GM12878 (cell line): Measurements from ENCODE around the gene TOR1AIP1. TPM values are rescaled to one million over a fixed set of nuclear protein-coding genes. Genes with fewer than 3 reads are reported as not detected.
A peak's percentile ranks its signal among the peaks of the same experiment; 100 is the strongest.

Experiments
- CBFB ChIP-seq: IDR thresholded peaks from 2 replicates; pipeline ENCODE4 v1.6.1; 2016; ENCODE audit warnings: antibody characterized with exemption, low read depth
- CHD1 ChIP-seq: IDR thresholded peaks from 2 replicates; pipeline ENCODE4 v1.6.1; 2012; ENCODE audit warnings: low read depth, low read length, improper control_type of control experiment
- DPF2 ChIP-seq: fragments of 450-650 bp; IDR thresholded peaks from 2 replicates; pipeline ENCODE4 v1.6.1; 2017; ENCODE audit warnings: mild to moderate bottlenecking
- EZH2 ChIP-seq: IDR thresholded peaks from 2 replicates; pipeline ENCODE4 v1.6.1; 2012; ENCODE audit warnings: low read depth, mild to moderate bottlenecking, control low read depth, inconsistent platforms, low read length, borderline replicate concordance; ENCODE audit not compliant: control insufficient read depth
- GATAD2B ChIP-seq: fragments of 450-650 bp; conservative IDR thresholded peaks from 2 replicates; pipeline ENCODE4 v1.6.1; 2017; ENCODE audit warnings: low read depth, mild to moderate bottlenecking, moderate library complexity
- IKZF1 ChIP-seq: fragments of 450-650 bp; conservative IDR thresholded peaks from 2 replicates; pipeline ENCODE4 v1.6.1; 2017; ENCODE audit warnings: antibody characterized with exemption, mild to moderate bottlenecking
- MYB ChIP-seq: fragments of 150-350 bp; IDR thresholded peaks from 2 replicates; pipeline ENCODE4 v1.6.1; 2014; ENCODE audit warnings: mild to moderate bottlenecking, low read depth, low read length, borderline replicate concordance
- POLR2AphosphoS2 ChIP-seq: IDR thresholded peaks from 2 replicates; pipeline ENCODE4 v1.6.1; 2011; ENCODE audit warnings: low read depth, mild to moderate bottlenecking, low read length, improper control_type of control experiment, moderate library complexity
- RELB ChIP-seq: fragments of 450-650 bp; IDR thresholded peaks from 2 replicates; pipeline ENCODE4 v1.6.1; 2017; ENCODE audit warnings: low read depth, mild to moderate bottlenecking, moderate library complexity
- SKIL ChIP-seq: fragments of 450-650 bp; IDR thresholded peaks from 2 replicates; pipeline ENCODE4 v1.6.1; 2017; ENCODE audit warnings: mild to moderate bottlenecking, low read depth, inconsistent platforms; ENCODE audit not compliant: poor library complexity, severe bottlenecking
- SUZ12 ChIP-seq: fragments of 200-600 bp; sonication (generic); IDR thresholded peaks from one replicate; pipeline ENCODE4 v1.6.1; 2018; ENCODE audit warnings: antibody characterized with exemption, mild to moderate bottlenecking; ENCODE audit not compliant: unreplicated experiment
- TCF7 ChIP-seq: IDR thresholded peaks from 2 replicates; pipeline ENCODE4 v1.6.1; 2014; ENCODE audit warnings: antibody characterized with exemption, borderline replicate concordance
- ZNF274 ChIP-seq: IDR thresholded peaks from one replicate; pipeline ENCODE4 v1.8.0; 2011; ENCODE audit not compliant: insufficient read length, insufficient read depth
- ZSCAN29 ChIP-seq: fragments of 450-650 bp; IDR thresholded peaks from 2 replicates; pipeline ENCODE4 v1.6.1; 2017; ENCODE audit warnings: mild to moderate bottlenecking, moderate library complexity
- polyA plus RNA-seq, 11 experiments: library from polyadenylated mRNA; depleted of rRNA in 4 of 11; unstranded in 6 of 11; stranded (reverse) in 5 of 11; fragments of >200 nt; fragmentation: Nextera tagmentation in 4 of 11; fragmentation: Illumina TruSeq in 1 of 11; extraction: Ambion mirVana in 4 of 11; extraction: Trizol in 1 of 11; gene quantifications; 1 replicate in 1 of 11; 2 replicates in 10 of 11; pipeline versions ENCODE4 v1.2.1 to v1.2.3, GENCODE V29; 2011 to 2016; ENCODE audit warnings: inconsistent platforms in 2 of 11, missing spikeins in 2 of 11, low read depth in 1 of 11
- total RNA-seq, 4 experiments: library from RNA; depleted of rRNA in 3 of 4; stranded (reverse); fragments of >200 nt in 3 of 4; fragmentation: Illumina TruSeq in 1 of 4; extraction: Trizol in 1 of 4; gene quantifications; 2 replicates each; pipeline versions ENCODE4 v1.2.1 to v1.2.3, GENCODE V29; 2013 to 2021
- TF ChIP-seq, protein P1 (sequence below): fragments of 450-650 bp; IDR thresholded peaks from 2 replicates; pipeline ENCODE4 v1.6.1; 2014; ENCODE audit warnings: mild to moderate bottlenecking
- TF ChIP-seq, protein P2 (sequence below): fragments of 450-650 bp; formaldehyde crosslinking; IDR thresholded peaks from 2 replicates; pipeline ENCODE4 v1.4.0; 2022; ENCODE audit warnings: mild to moderate bottlenecking, moderate library complexity
- TF ChIP-seq, protein P3 (sequence below): fragments of 450-650 bp; IDR thresholded peaks from 2 replicates; pipeline ENCODE4 v1.6.1; 2017; ENCODE audit warnings: mild to moderate bottlenecking, moderate library complexity

The TOR1AIP1 gene
- total and polyA plus RNA-seq, 10 of the 15 experiments (the other 5 are each of a cell fraction or from before 2014, with no cell fraction given): 14.8 to 36.0 (median 25.8) TPM

DNA sequence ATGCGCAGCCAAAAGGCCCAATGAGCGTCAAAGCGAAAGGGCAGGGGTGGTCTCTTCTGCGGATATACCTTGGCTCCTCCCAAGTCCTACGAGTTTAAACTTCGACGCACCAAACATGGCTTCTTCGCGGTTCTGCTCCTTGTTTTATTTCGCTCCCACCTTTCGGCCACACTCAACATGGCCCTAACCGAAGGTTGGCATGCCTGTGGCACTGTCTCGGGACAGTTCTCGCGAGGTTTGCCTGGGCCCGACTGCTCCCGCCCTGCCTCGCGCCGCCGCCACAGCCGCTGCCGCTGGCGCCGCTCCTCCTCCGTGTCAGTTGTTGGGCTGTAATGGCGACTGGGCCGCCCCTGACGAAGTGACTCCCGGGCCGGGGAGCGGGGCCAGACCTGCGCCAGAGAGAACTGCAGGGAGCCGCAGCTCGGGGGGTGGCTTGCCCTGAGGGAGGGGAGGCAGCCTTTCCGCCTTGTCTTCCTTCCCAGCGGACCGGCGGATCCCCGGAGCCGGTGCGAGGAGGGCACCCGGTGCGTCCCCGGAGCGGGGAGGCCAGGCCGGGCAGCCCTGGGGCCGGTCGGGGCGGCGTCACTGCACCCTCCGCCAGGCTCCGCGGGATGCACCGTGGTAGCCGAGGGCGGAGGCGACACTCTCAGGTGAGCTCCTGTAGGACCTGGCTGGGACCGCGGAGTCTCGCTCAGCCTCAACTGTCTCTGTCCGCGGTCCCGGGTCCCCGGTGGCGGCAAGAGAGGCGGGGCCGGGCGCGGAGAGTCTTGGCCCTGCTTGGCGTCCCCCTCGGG lies 72.6 kb downstream of the TOR1AIP1 start, which contains the start of gene CEP350 (continued):
- TF ChIP-seq, protein P1, sequence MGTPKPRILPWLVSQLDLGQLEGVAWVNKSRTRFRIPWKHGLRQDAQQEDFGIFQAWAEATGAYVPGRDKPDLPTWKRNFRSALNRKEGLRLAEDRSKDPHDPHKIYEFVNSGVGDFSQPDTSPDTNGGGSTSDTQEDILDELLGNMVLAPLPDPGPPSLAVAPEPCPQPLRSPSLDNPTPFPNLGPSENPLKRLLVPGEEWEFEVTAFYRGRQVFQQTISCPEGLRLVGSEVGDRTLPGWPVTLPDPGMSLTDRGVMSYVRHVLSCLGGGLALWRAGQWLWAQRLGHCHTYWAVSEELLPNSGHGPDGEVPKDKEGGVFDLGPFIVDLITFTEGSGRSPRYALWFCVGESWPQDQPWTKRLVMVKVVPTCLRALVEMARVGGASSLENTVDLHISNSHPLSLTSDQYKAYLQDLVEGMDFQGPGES: no peak
- TF ChIP-seq SUZ12: no peak
- TF ChIP-seq CBFB: peak; percentile 80
- TF ChIP-seq, protein P2, sequence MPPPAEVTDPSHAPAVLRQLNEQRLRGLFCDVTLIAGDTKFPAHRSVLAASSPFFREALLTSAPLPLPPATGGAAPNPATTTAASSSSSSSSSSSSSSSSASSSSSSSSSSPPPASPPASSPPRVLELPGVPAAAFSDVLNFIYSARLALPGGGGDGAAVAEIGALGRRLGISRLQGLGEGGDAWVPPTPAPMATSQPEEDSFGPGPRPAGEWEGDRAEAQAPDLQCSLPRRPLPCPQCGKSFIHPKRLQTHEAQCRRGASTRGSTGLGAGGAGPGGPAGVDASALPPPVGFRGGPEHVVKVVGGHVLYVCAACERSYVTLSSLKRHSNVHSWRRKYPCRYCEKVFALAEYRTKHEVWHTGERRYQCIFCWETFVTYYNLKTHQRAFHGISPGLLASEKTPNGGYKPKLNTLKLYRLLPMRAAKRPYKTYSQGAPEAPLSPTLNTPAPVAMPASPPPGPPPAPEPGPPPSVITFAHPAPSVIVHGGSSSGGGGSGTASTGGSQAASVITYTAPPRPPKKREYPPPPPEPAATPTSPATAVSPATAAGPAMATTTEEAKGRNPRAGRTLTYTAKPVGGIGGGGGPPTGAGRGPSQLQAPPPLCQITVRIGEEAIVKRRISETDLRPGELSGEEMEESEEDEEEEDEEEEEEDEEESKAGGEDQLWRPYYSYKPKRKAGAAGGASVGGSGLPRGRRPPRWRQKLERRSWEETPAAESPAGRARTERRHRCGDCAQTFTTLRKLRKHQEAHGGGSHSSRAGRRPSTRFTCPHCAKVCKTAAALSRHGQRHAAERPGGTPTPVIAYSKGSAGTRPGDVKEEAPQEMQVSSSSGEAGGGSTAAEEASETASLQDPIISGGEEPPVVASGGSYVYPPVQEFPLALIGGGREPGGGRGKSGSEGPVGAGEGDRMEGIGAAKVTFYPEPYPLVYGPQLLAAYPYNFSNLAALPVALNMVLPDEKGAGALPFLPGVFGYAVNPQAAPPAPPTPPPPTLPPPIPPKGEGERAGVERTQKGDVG (CRISPR knock-in tag): no peak
- TF ChIP-seq TCF7: no peak
- TF ChIP-seq ZNF274: no peak
- TF ChIP-seq EZH2: no peak
- TF ChIP-seq, protein P3, sequence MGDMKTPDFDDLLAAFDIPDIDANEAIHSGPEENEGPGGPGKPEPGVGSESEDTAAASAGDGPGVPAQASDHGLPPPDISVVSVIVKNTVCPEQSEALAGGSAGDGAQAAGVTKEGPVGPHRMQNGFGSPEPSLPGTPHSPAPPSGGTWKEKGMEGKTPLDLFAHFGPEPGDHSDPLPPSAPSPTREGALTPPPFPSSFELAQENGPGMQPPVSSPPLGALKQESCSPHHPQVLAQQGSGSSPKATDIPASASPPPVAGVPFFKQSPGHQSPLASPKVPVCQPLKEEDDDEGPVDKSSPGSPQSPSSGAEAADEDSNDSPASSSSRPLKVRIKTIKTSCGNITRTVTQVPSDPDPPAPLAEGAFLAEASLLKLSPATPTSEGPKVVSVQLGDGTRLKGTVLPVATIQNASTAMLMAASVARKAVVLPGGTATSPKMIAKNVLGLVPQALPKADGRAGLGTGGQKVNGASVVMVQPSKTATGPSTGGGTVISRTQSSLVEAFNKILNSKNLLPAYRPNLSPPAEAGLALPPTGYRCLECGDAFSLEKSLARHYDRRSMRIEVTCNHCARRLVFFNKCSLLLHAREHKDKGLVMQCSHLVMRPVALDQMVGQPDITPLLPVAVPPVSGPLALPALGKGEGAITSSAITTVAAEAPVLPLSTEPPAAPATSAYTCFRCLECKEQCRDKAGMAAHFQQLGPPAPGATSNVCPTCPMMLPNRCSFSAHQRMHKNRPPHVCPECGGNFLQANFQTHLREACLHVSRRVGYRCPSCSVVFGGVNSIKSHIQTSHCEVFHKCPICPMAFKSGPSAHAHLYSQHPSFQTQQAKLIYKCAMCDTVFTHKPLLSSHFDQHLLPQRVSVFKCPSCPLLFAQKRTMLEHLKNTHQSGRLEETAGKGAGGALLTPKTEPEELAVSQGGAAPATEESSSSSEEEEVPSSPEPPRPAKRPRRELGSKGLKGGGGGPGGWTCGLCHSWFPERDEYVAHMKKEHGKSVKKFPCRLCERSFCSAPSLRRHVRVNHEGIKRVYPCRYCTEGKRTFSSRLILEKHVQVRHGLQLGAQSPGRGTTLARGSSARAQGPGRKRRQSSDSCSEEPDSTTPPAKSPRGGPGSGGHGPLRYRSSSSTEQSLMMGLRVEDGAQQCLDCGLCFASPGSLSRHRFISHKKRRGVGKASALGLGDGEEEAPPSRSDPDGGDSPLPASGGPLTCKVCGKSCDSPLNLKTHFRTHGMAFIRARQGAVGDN: peak; percentile 23; the same call in 1 of the 2 replicates
- peak; percentile 78 for TF ChIP-seq GATAD2B
- no peak for TF ChIP-seq ZSCAN29
- TF ChIP-seq IKZF1: peak; percentile 91
- TF ChIP-seq CHD1: no peak
- TF ChIP-seq MYB: no peak
- peak; percentile 73; the same call in 1 of the 2 replicates for TF ChIP-seq DPF2
- no peak for TF ChIP-seq SKIL
- peak; percentile 91 for TF ChIP-seq POLR2AphosphoS2
- 0 out of 2 replicates have a peak, but pooled peaks have one; percentile 23 for TF ChIP-seq RELB
